HL-60 (cell line): Measurements from ENCODE around the gene CNDP2.
"Not testable (repeated sequence)": the region's sequence is repeated elsewhere in the genome, so short reads cannot be mapped to it uniquely, and the experiment has no call there.

Experiments
- DNase-seq, 2 experiments: peaks; one replicate each; pipeline ENCODE4 v3.0.0-alpha.2; 2010 to 2020; ENCODE audit warnings: low read depth in 1 of 2, low spot score in 1 of 2
- H3K27ac ChIP-seq: fragments of 250-450 bp; sonication (Bioruptor Pico); replicated peaks from 2 replicates; pipeline ENCODE4 v1.5.1; 2020; ENCODE audit warnings: mild to moderate bottlenecking, moderate library complexity
- H3K27me3 ChIP-seq: fragments of 250-450 bp; sonication (Bioruptor Pico); 2 replicates; pipeline ENCODE4 v1.5.1; 2021; ENCODE audit warnings: mild to moderate bottlenecking, moderate library complexity; ENCODE audit not compliant: insufficient read depth, poor library complexity, severe bottlenecking
- H3K4me3 ChIP-seq: replicated peaks from 2 replicates; pipeline ENCODE4 v1.5.1; 2011; ENCODE audit warnings: mild to moderate bottlenecking, control low read depth, low read length; ENCODE audit not compliant: insufficient read depth
- GABPA ChIP-seq: IDR thresholded peaks from 2 replicates; pipeline ENCODE4 v1.6.1; 2012; ENCODE audit warnings: low read depth
- POLR2AphosphoS5 ChIP-seq: IDR thresholded peaks from 2 replicates; pipeline ENCODE4 v1.6.1; 2012; ENCODE audit warnings: low read depth
- SPI1 ChIP-seq: IDR thresholded peaks from 2 replicates; pipeline ENCODE4 v1.6.1; 2012; ENCODE audit warnings: low read depth, mild to moderate bottlenecking, borderline replicate concordance
- TF ChIP-seq, protein P1 (sequence below): IDR thresholded peaks from 2 replicates; pipeline ENCODE4 v1.6.1; 2012; ENCODE audit warnings: low read depth; ENCODE audit not compliant: insufficient replicate concordance
- TF ChIP-seq, protein P2 (sequence below): IDR thresholded peaks from one replicate; pipeline ENCODE4 v1.5.1; 2011; ENCODE audit warnings: low read length, control low read depth, inconsistent platforms; ENCODE audit not compliant: insufficient read depth

The CNDP2 gene

DNA sequence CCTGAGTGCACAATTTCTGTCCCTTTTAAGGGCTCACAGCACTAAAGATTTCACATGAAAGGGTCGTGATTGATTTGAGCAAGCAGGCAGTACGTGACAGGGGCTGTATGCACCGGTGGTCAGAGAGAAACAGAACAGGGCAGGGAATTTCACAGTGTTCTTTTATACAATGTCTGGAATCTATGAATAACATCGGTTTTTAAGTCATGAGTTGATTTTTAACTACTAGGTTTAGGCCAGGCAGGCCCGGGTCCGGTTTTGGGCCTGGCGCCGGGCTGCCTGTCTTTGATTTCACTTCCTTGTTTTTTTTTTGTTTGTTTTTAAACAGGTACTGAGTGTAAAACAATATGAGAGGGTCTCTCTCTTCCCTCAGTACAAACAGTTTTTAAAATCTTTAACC is 4.6 kb downstream of the CNDP2 start:
- not testable (repeated sequence) for H3K27me3 ChIP-seq, DNase-seq
- H3K27ac ChIP-seq: peak overlapping the region; percentile 80
- peak overlapping the region; percentile 56 for H3K4me3 ChIP-seq
- peak; percentile 40; the same call in 1 of the 2 replicates for TF ChIP-seq SPI1

DNA sequence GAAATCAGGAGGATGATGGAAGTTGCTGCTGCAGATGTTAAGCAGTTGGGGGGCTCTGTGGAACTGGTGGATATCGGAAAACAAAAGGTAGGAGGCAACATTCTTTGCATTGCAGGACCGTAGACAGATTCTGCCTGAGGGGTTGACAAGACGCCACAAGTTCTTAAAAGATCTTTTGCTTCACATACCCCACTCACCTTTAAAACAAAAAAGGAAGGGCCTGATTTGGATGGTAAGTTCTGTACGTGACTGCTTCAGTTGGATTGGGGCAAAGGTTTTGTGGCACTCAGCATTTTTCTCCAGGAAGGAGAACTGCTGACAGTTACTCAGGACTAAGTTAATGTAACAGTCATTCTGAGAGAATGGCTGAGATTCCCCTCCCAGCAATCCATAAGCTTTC is 5.2 kb downstream of the CNDP2 start:
- DNase-seq: no peak
- Histone ChIP-seq H3K27me3 (no peaks in the 10 kb centered on the region), H3K4me3 (no peak overlapping the region), H3K27ac (no peak overlapping the region)
- TF ChIP-seq POLR2AphosphoS5: no peak
- TF ChIP-seq, protein P1, sequence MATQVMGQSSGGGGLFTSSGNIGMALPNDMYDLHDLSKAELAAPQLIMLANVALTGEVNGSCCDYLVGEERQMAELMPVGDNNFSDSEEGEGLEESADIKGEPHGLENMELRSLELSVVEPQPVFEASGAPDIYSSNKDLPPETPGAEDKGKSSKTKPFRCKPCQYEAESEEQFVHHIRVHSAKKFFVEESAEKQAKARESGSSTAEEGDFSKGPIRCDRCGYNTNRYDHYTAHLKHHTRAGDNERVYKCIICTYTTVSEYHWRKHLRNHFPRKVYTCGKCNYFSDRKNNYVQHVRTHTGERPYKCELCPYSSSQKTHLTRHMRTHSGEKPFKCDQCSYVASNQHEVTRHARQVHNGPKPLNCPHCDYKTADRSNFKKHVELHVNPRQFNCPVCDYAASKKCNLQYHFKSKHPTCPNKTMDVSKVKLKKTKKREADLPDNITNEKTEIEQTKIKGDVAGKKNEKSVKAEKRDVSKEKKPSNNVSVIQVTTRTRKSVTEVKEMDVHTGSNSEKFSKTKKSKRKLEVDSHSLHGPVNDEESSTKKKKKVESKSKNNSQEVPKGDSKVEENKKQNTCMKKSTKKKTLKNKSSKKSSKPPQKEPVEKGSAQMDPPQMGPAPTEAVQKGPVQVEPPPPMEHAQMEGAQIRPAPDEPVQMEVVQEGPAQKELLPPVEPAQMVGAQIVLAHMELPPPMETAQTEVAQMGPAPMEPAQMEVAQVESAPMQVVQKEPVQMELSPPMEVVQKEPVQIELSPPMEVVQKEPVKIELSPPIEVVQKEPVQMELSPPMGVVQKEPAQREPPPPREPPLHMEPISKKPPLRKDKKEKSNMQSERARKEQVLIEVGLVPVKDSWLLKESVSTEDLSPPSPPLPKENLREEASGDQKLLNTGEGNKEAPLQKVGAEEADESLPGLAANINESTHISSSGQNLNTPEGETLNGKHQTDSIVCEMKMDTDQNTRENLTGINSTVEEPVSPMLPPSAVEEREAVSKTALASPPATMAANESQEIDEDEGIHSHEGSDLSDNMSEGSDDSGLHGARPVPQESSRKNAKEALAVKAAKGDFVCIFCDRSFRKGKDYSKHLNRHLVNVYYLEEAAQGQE: no peak
- no peak for TF ChIP-seq GABPA
- TF ChIP-seq, protein P2, sequence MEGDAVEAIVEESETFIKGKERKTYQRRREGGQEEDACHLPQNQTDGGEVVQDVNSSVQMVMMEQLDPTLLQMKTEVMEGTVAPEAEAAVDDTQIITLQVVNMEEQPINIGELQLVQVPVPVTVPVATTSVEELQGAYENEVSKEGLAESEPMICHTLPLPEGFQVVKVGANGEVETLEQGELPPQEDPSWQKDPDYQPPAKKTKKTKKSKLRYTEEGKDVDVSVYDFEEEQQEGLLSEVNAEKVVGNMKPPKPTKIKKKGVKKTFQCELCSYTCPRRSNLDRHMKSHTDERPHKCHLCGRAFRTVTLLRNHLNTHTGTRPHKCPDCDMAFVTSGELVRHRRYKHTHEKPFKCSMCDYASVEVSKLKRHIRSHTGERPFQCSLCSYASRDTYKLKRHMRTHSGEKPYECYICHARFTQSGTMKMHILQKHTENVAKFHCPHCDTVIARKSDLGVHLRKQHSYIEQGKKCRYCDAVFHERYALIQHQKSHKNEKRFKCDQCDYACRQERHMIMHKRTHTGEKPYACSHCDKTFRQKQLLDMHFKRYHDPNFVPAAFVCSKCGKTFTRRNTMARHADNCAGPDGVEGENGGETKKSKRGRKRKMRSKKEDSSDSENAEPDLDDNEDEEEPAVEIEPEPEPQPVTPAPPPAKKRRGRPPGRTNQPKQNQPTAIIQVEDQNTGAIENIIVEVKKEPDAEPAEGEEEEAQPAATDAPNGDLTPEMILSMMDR: no peak
- no peak for TF ChIP-seq SPI1

DNA sequence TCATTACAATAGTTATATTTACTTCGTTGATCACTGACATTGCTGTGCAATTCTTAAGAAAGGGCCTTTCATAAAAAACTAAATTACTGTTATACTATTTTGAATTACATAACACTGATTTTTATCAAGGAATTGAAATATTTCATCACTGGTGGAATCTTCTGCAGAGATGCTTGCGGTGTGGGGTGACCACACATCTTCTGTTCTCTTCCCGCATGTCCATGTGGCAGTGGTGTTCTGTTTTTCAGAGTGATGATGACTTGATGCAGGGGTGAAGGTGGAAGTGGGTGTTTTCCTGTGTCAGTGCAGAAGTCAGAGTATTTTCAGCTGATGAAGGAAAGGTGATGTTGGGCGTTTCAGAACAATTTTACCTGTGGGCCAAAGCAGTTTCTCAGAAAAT is 7.0 kb downstream of the CNDP2 start:
- Histone ChIP-seq H3K27me3 (no peaks in the 10 kb centered on the region), H3K4me3 (no peak overlapping the region), H3K27ac (no peak overlapping the region)
- TF ChIP-seq POLR2AphosphoS5 (no peak), GABPA (no peak), SPI1 (no peak)
- TF ChIP-seq, protein P1: no peak
- TF ChIP-seq, protein P2: no peak
- DNase-seq: peak; percentile 34 to 51

DNA sequence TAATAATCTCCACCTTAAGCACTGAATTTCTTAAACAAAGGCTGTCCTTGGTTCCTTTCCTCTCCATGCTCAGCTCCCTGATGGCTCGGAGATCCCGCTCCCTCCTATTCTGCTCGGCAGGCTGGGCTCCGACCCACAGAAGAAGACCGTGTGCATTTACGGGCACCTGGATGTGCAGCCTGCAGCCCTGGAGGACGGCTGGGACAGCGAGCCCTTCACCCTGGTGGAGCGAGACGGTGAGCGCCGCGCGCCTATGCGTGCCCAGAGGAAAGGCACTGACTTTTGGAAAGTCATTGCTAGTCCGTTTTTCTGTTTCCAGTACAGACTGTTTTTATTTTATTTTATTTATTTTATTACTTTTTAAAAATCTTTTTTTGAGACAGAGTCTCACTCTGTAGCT is 9.6 kb downstream of the CNDP2 start:
- no peak overlapping the region for H3K27ac ChIP-seq

More for the DNA sequence above, 9.6 kb downstream of the CNDP2 start:
- no peak for TF ChIP-seq GABPA
- TF ChIP-seq, protein P2: no peak
- no peak for TF ChIP-seq POLR2AphosphoS5
- TF ChIP-seq SPI1: no peak
- TF ChIP-seq, protein P1: no peak
- Histone ChIP-seq H3K27me3 (no peaks in the 10 kb centered on the region), H3K4me3 (no peak overlapping the region)
- DNase-seq: no peak
